ENCODE results near the gene EPB41L5. TPM values are rescaled to one million over a fixed set of nuclear protein-coding genes. Genes with fewer than 3 reads are reported as not detected.

Gene EPB41L5
- total and polyA plus RNA-seq, 10 donors = 0.97 to 10.5 (median 8.5) TPM

DNA sequence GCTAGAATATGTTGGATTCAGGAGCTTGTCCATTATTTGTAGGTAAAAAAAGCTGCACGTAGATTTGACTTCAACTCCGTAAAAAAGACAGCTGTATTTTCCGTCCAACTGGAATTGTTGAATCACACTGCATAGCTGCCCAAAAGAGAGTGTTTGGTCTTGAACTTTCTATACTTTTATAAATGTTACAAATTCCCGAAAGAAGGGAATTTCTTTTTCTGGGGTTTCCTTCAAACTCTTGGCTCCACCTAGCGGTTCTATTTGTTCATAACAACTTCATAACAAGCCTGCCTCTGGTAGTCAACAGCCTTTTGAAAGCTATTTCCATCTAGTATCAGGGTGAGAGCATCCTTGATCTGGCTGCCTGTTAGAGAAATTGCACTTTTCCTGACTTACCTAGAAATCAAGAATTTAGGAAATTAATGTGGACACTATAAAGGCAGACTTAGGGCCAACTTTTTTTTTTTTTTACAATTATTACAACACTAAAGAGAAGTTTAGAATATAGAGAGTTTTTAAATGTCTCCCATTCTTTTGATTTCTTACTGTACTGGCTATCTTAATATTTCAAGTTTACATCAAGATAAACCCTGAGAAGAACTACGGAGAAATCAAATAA, 162.2 kb downstream of the EPB41L5 start:
- Histone ChIP-seq H3K4me1 (peaks cover 13 to 55% (median 27%) of the 10 kb centered on the region in 6 donors), H3K27me3 (replicated peaks in 1 of 7) (no peaks in the 10 kb centered on the region), H3K36me3 (no peaks in the 10 kb centered on the region), H3K27ac (no peak overlapping the region), H3K4me3 (no peak overlapping the region), H3K9me3 (no peaks in the 10 kb centered on the region)
- DNase-seq = no peak
- 25 to 36% (median 28%) methylated on average over 6 of the region's 6 CpGs for WGBS, 5 donors
- TF ChIP-seq, protein P1, sequence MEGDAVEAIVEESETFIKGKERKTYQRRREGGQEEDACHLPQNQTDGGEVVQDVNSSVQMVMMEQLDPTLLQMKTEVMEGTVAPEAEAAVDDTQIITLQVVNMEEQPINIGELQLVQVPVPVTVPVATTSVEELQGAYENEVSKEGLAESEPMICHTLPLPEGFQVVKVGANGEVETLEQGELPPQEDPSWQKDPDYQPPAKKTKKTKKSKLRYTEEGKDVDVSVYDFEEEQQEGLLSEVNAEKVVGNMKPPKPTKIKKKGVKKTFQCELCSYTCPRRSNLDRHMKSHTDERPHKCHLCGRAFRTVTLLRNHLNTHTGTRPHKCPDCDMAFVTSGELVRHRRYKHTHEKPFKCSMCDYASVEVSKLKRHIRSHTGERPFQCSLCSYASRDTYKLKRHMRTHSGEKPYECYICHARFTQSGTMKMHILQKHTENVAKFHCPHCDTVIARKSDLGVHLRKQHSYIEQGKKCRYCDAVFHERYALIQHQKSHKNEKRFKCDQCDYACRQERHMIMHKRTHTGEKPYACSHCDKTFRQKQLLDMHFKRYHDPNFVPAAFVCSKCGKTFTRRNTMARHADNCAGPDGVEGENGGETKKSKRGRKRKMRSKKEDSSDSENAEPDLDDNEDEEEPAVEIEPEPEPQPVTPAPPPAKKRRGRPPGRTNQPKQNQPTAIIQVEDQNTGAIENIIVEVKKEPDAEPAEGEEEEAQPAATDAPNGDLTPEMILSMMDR (IDR thresholded peaks at IDR 0.05 in 8 of 11, conservative IDR thresholded peaks at IDR 0.05 in 3 of 11) = peak; percentile 44 to 84 (median 67)
- TF ChIP-seq POLR2AphosphoS5 (IDR thresholded peaks at IDR 0.05) = no peak
- intact Hi-C loops (cut with DNase I; ENCODE audit: low total_unique reads) = loop anchor here (5.0 to 10.0 kb wide), 2 partner anchors 423 to 470 kb away; no protein-coding TSS in a partner anchor

DNA sequence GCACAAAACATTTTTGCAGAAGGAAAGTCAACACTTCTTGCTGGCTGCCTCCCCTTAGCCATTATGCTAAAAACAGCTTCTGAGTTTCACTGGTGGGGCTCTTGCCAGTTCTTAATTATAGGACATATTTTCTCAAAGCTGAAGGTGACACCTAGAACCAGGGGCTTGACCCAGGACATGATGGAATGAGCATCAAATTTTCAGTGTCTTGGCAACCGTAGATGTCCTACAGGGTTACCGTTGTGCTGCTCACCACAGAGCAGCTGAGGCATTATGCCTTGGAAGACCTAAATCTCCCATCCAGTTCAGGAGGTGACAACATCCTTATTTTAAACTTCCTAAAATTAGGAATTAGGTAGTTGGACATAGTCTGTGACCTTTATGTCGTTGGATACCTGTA, 163.6 kb downstream of the EPB41L5 start:
- Histone ChIP-seq H3K4me1 (peaks cover 13 to 64% (median 28%) of the 10 kb centered on the region in 6 donors), H3K4me3 (peak overlapping the region in 1 of 8 donors; percentile 73), H3K27ac (peak overlapping the region; percentile 75 to 95 (median 87)), H3K36me3 (no peaks in the 10 kb centered on the region), H3K9me3 (no peaks in the 10 kb centered on the region), H3K27me3 (replicated peaks in 1 of 7) (no peaks in the 10 kb centered on the region)
- 23 to 40% (median 32%) methylated on average over 3 of the region's 3 CpGs for WGBS, 5 donors
- no peak for DNase-seq
- TF ChIP-seq POLR2A (IDR thresholded peaks at IDR 0.05) (no peak), POLR2AphosphoS5 (IDR thresholded peaks at IDR 0.05) (no peak)
- TF ChIP-seq, protein P1 (IDR thresholded peaks at IDR 0.05 in 8 of 11, conservative IDR thresholded peaks at IDR 0.05 in 3 of 11) = no peak
- intact Hi-C loops (cut with DNase I; ENCODE audit: low total_unique reads) = loop anchor here (10.0 kb wide), 1 partner anchor 472 kb away; no protein-coding TSS in a partner anchor

DNA sequence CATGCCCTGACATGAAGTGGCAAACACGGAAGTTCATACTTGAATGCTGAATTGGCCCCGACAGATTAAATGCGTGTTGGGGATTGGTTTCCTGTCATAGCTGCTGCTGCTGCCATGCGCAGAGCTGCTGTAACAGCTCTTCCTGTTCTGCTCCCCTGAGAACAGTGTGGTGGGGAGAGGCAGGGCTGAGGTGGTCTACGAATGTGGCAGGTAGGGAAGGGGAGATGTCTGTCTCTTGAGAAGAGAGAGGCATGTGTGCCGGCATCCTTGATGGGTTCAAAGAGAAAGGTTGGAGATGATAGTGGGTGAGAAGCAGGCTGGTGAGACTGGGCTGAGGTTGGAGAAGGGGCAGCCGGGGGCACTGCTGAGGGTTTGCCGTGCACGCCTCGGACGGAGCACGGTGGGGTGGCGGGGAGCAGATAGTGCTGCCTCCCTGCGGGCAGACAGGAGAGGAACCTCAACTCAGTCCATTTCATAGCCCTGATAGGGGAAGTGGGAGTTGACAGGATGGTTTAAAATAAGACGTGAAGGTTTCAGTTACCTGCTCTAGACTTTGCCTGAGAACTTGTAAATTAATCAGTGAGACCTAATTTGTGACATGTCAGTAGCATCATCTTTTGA, 164.2 kb downstream of the EPB41L5 start:
- peak; percentile 96 for DNase-seq
- 6 to 19% (median 11%) methylated on average over 15 of the region's 15 CpGs for WGBS, 5 donors

More for the DNA sequence above, 164.2 kb downstream of the EPB41L5 start:
- Histone ChIP-seq H3K36me3 (no peaks in the 10 kb centered on the region), H3K9me3 (no peaks in the 10 kb centered on the region), H3K27me3 (replicated peaks in 1 of 7) (no peaks in the 10 kb centered on the region), H3K4me3 (peak overlapping the region; percentile 24 to 73 (median 42)), H3K4me1 (peaks cover 13 to 70% (median 31%) of the 10 kb centered on the region in 6 donors), H3K27ac (peak overlapping the region; percentile 75 to 95 (median 87))
- intact Hi-C loops (cut with DNase I; ENCODE audit: low total_unique reads) = loop anchor here (10.0 kb wide), 1 partner anchor 472 kb away; no protein-coding TSS in a partner anchor
- TF ChIP-seq, protein P1 (IDR thresholded peaks at IDR 0.05 in 8 of 11, conservative IDR thresholded peaks at IDR 0.05 in 3 of 11) = peak; percentile 26 to 75 (median 62)
- peak; percentile 32 to 71 (median 70) for TF ChIP-seq POLR2A (IDR thresholded peaks at IDR 0.05)
- TF ChIP-seq POLR2AphosphoS5 (IDR thresholded peaks at IDR 0.05) = peak; percentile 90 to 97 (median 90)

Data from spleen (tissue), 11 donors.